BLaER1 treated with 17β-estradiol and CSF1 and Interleukin-3, amounts not matched to agents 10 nM and 100 nM (cell line): ENCODE measurements around the gene EXOC3L1.
A peak's percentile ranks its signal among the peaks of the same experiment; 100 is the strongest.

Source experiments
- H3K27ac ChIP-seq, 11 experiments: shearing (Covaris generic); formaldehyde crosslinking; 2 replicates each; pipeline ENCODE4 v1.8.1; 2022
- H3K27me3 ChIP-seq, 11 experiments: shearing (Covaris generic); formaldehyde crosslinking; 2 replicates each; pipeline ENCODE4 v1.8.1; 2022
- H3K36me3 ChIP-seq, 11 experiments: shearing (Covaris generic); formaldehyde crosslinking; 2 replicates each; pipeline ENCODE4 v1.8.1; 2022
- H3K4me1 ChIP-seq, 10 experiments: shearing (Covaris generic); formaldehyde crosslinking; 2 replicates each; pipeline ENCODE4 v1.8.1; 2022
- H3K4me2 ChIP-seq, 11 experiments: shearing (Covaris generic); formaldehyde crosslinking; 2 replicates each; pipeline ENCODE4 v1.8.1; 2022
- H3K4me3 ChIP-seq, 10 experiments: shearing (Covaris generic); formaldehyde crosslinking; 2 replicates each; pipeline ENCODE4 v1.8.1; 2022
- H3K9ac ChIP-seq, 11 experiments: shearing (Covaris generic); formaldehyde crosslinking; 2 replicates each; pipeline ENCODE4 v1.8.1; 2022
- H3K9me3 ChIP-seq, 11 experiments: shearing (Covaris generic); formaldehyde crosslinking; replicated peaks in 1 of 11; 2 replicates each; pipeline ENCODE4 v1.8.1; 2022
- H4K20me1 ChIP-seq, 11 experiments: shearing (Covaris generic); formaldehyde crosslinking; 2 replicates each; pipeline ENCODE4 v1.8.1; 2022
- Cebpa-rat ChIP-seq, 11 experiments: shearing (Covaris generic); IDR thresholded peaks; 2 replicates each; pipeline ENCODE4 v1.8.1; 2022

Gene EXOC3L1

GRCh38 chr16:67226295-67226803 is 36.4 kb upstream of the EXOC3L1 start:
- no peak for TF ChIP-seq Cebpa-rat (IDR thresholded peaks at IDR 0.05)
- Histone ChIP-seq H3K27me3 (no peaks in the 10 kb centered on the region), H3K27ac (peak overlapping the region; percentile 61 to 88 (median 81)), H3K4me3 (peak overlapping the region; percentile 81 to 100 (median 96)), H3K4me1 (peaks cover 27 to 37% (median 31%) of the 10 kb centered on the region in 10 experiments), H4K20me1 (peaks cover 0 to 42% (median 32%) of the 10 kb centered on the region in 11 experiments; a peak in 15 of 22 replicates), H3K9ac (peak overlapping the region; percentile 78 to 96 (median 88)), H3K4me2 (peak overlapping the region; percentile 78 to 99 (median 96)), H3K9me3 (no peaks in the 10 kb centered on the region), H3K36me3 (peaks cover 33 to 36% (median 35%) of the 10 kb centered on the region in 11 experiments)

GRCh38 chr16:67223992-67224391 is 34.1 kb upstream of the EXOC3L1 start:
- TF ChIP-seq Cebpa-rat (IDR thresholded peaks at IDR 0.05) = no peak
- H3K4me3 ChIP-seq = no peak overlapping the region
- peaks cover 31 to 53% (median 51%) of the 10 kb centered on the region in 10 experiments for H3K4me1 ChIP-seq
- no peaks in the 10 kb centered on the region for H3K9me3 ChIP-seq
- H3K9ac ChIP-seq = no peak overlapping the region
- no peak overlapping the region for H3K4me2 ChIP-seq
- peaks cover 10 to 13% (median 12%) of the 10 kb centered on the region in 11 experiments for H3K36me3 ChIP-seq
- no peak overlapping the region for H3K27ac ChIP-seq
- H3K27me3 ChIP-seq = no peaks in the 10 kb centered on the region
- peaks cover 0 to 19% (median 15%) of the 10 kb centered on the region in 11 experiments; a peak in 14 of 22 replicates for H4K20me1 ChIP-seq

- H3K4me3 ChIP-seq = no peak overlapping the region
- H3K9me3 ChIP-seq = no peaks in the 10 kb centered on the region
- peaks cover 38 to 64% (median 50%) of the 10 kb centered on the region in 10 experiments for H3K4me1 ChIP-seq
- H3K4me2 ChIP-seq = peak overlapping the region; percentile 65 to 91 (median 79)
- H3K36me3 ChIP-seq = no peaks in the 10 kb centered on the region
- peak overlapping the region in 10 of 11 experiments; percentile 2 to 63 (median 51); a peak in 16 of 22 replicates for H3K27ac ChIP-seq
- no peaks in the 10 kb centered on the region for H4K20me1 ChIP-seq
- H3K9ac ChIP-seq = peak overlapping the region in 6 of 11 experiments; percentile 21 to 55 (median 49); a peak in 10 of 22 replicates
- TF ChIP-seq Cebpa-rat (IDR thresholded peaks at IDR 0.05) = no peak
- no peaks in the 10 kb centered on the region for H3K27me3 ChIP-seq
Observed at GRCh38 chr16:67216612-67217490, 26.9 kb upstream of the EXOC3L1 start.

GRCh38 chr16:67215706-67216105 is 25.8 kb upstream of the EXOC3L1 start:
- Histone ChIP-seq H3K4me2 (peak overlapping the region in 3 of 11 experiments; percentile 77 to 86 (median 85); a peak in 6 of 22 replicates), H3K9me3 (no peaks in the 10 kb centered on the region), H3K27ac (no peak overlapping the region), H3K9ac (no peak overlapping the region), H3K27me3 (no peaks in the 10 kb centered on the region), H4K20me1 (no peaks in the 10 kb centered on the region), H3K4me3 (no peak overlapping the region), H3K4me1 (peaks cover 37 to 59% (median 41%) of the 10 kb centered on the region in 10 experiments), H3K36me3 (no peaks in the 10 kb centered on the region)
- TF ChIP-seq Cebpa-rat (IDR thresholded peaks at IDR 0.05) = no peak

- Histone ChIP-seq H3K9me3 (no peaks in the 10 kb centered on the region), H3K4me1 (peaks cover 23 to 39% (median 29%) of the 10 kb centered on the region in 10 experiments), H4K20me1 (peaks cover 0 to 4% (median 0%) of the 10 kb centered on the region in 11 experiments; a peak in 3 of 22 replicates), H3K36me3 (no peaks in the 10 kb centered on the region), H3K27ac (no peak overlapping the region), H3K4me2 (no peak overlapping the region; a peak in 1 of 22 replicates), H3K9ac (no peak overlapping the region; a peak in 1 of 22 replicates), H3K4me3 (no peak overlapping the region), H3K27me3 (no peaks in the 10 kb centered on the region)
- TF ChIP-seq Cebpa-rat (IDR thresholded peaks at IDR 0.05) = no peak
Observed at GRCh38 chr16:67213197-67214019, 23.5 kb upstream of the EXOC3L1 start.

- H3K9ac ChIP-seq = no peak overlapping the region; a peak in 1 of 22 replicates
- no peak overlapping the region for H3K27ac ChIP-seq
- no peaks in the 10 kb centered on the region for H3K9me3 ChIP-seq
- no peaks in the 10 kb centered on the region for H3K27me3 ChIP-seq
- TF ChIP-seq Cebpa-rat (IDR thresholded peaks at IDR 0.05) = no peak
- peaks cover 17 to 39% (median 23%) of the 10 kb centered on the region in 10 experiments for H3K4me1 ChIP-seq
- H3K4me3 ChIP-seq = no peak overlapping the region
- no peak overlapping the region; a peak in 1 of 22 replicates for H3K4me2 ChIP-seq
- H4K20me1 ChIP-seq = peaks cover 0 to 10% (median 0%) of the 10 kb centered on the region in 11 experiments; a peak in 4 of 22 replicates
- H3K36me3 ChIP-seq = peaks cover 0 to 1% (median 0%) of the 10 kb centered on the region in 11 experiments; a peak in 1 of 22 replicates
Observed at GRCh38 chr16:67212766-67213165, 22.8 kb upstream of the EXOC3L1 start.

- H3K4me2 ChIP-seq = no peak overlapping the region
- H3K9ac ChIP-seq = no peak overlapping the region
- H3K27ac ChIP-seq = no peak overlapping the region
- H4K20me1 ChIP-seq = peaks cover 0 to 21% (median 0%) of the 10 kb centered on the region in 11 experiments; a peak in 5 of 22 replicates
- H3K4me1 ChIP-seq = peaks cover 6 to 38% (median 12%) of the 10 kb centered on the region in 10 experiments
- H3K27me3 ChIP-seq = no peaks in the 10 kb centered on the region
- no peaks in the 10 kb centered on the region for H3K9me3 ChIP-seq
- H3K36me3 ChIP-seq = peaks cover 0 to 12% (median 0%) of the 10 kb centered on the region in 11 experiments; a peak in 5 of 22 replicates
- H3K4me3 ChIP-seq = no peak overlapping the region
- no peak for TF ChIP-seq Cebpa-rat (IDR thresholded peaks at IDR 0.05)
Observed at GRCh38 chr16:67211674-67212073, 21.7 kb upstream of the EXOC3L1 start.

- no peaks in the 10 kb centered on the region for H3K9me3 ChIP-seq
- no peak overlapping the region for H3K9ac ChIP-seq
- no peak overlapping the region for H3K4me3 ChIP-seq
- H3K4me2 ChIP-seq = no peak overlapping the region
- H4K20me1 ChIP-seq = peaks cover 0 to 33% (median 6%) of the 10 kb centered on the region in 11 experiments; a peak in 8 of 22 replicates
- no peaks in the 10 kb centered on the region for H3K27me3 ChIP-seq
- H3K36me3 ChIP-seq = peaks cover 0 to 26% (median 10%) of the 10 kb centered on the region in 11 experiments; a peak in 13 of 22 replicates
- no peak overlapping the region for H3K27ac ChIP-seq
- peaks cover 0 to 24% (median 5%) of the 10 kb centered on the region in 10 experiments; a peak in 10 of 20 replicates for H3K4me1 ChIP-seq
- TF ChIP-seq Cebpa-rat (IDR thresholded peaks at IDR 0.05) = no peak
Observed at GRCh38 chr16:67210069-67210937, 20.4 kb upstream of the EXOC3L1 start.
